HepG2 (cell line): ENCODE measurements around the gene MRGPRG. TPM values are rescaled to one million over a fixed set of nuclear protein-coding genes. Genes with fewer than 3 reads are reported as not detected.

Experiments
- ATAC-seq: fragments of 200-7000 bp; cut with Tn5 transposase; 3 replicates; pipeline ENCODE4 v1.9.1; 2020; ENCODE audit warnings: mild to moderate bottlenecking, moderate library complexity
- BruUV-seq: library from RNA; stranded (reverse); fragments of 400-500 nt; replicated peaks from 2 replicates; lab custom pipeline; 2021; lab: Mats Ljungman, UMichigan
- CTCF ChIA-PET: fragments of 300-600 bp; formaldehyde crosslinking; extraction: SDS; loops from one replicate; lab custom pipeline; 2021; ENCODE audit warnings: low total read pairs, inconsistent platforms, low intra/inter-chr PET ratio; lab: Yijun Ruan, JAX
- POLR2A ChIA-PET: fragments of 350-600 bp; sonication (Branson Sonifier 250); formaldehyde crosslinking; loops from one replicate; lab custom pipeline; 2020; ENCODE audit warnings: antibody characterized with exemption, inconsistent platforms; lab: Yijun Ruan, JAX
- DNase-seq: peaks from one replicate; pipeline ENCODE4 v3.0.0-alpha.2; 2015; ENCODE audit warnings: low spot score
- FAIRE-seq: peaks from 3 replicates; lab custom pipeline; 2011; peaks lifted over from hg19 to GRCh38; lab: Jason Lieb, UNC
- H2AFZ ChIP-seq: one replicate; pipeline ENCODE4 v1.6.1; 2011; ENCODE audit warnings: low read length, inconsistent platforms
- H3K27ac ChIP-seq: fragments of 300-600 bp; 3 replicates; pipeline ENCODE4 v1.8.0; 2011; ENCODE audit warnings: mixed run types, mild to moderate bottlenecking, mixed read lengths, low read length, inconsistent platforms; ENCODE audit not compliant: insufficient read depth; ENCODE audit errors: extremely low read length
- H3K27me3 ChIP-seq, 2 experiments: fragments of 200-600 bp in 1 of 2; 2 replicates in 1 of 2; 3 replicates in 1 of 2; pipeline versions ENCODE4 v1.6.0 to v1.8.0; 2011; ENCODE audit warnings: low read length in 2 of 2, mild to moderate bottlenecking in 2 of 2, moderate library complexity in 2 of 2, inconsistent platforms in 1 of 2; ENCODE audit not compliant: insufficient read depth in 2 of 2, control insufficient read depth in 1 of 2
- H3K36me3 ChIP-seq, 2 experiments: fragments of 200-600 bp in 1 of 2; replicated peaks in 1 of 2; 2 replicates in 1 of 2; 3 replicates in 1 of 2; pipeline versions ENCODE4 v1.5.1 to v1.8.0; 2011; ENCODE audit warnings: low read length in 2 of 2, inconsistent platforms in 1 of 2; ENCODE audit not compliant: insufficient read depth in 2 of 2, control insufficient read depth in 1 of 2
- H3K4me1 ChIP-seq: 2 replicates; pipeline ENCODE4 v1.5.1; 2012; ENCODE audit warnings: low read length, inconsistent platforms; ENCODE audit not compliant: insufficient read depth
- H3K4me2 ChIP-seq: 2 replicates; pipeline ENCODE4 v1.6.0; 2011; ENCODE audit warnings: low read depth, low read length, inconsistent platforms
- H3K4me3 ChIP-seq, 3 experiments: fragments of 200-600 bp in 1 of 3; sonication (generic), shearing (Covaris generic) in 1 of 3; replicated peaks in 1 of 3; 2 replicates each; pipeline ENCODE4 v1.5.1; 2011 to 2016; ENCODE audit warnings: low read length in 3 of 3, inconsistent platforms in 2 of 3, low read depth in 2 of 3, mild to moderate bottlenecking in 2 of 3, control low read depth in 1 of 3, mixed read lengths in 1 of 3; ENCODE audit not compliant: insufficient read depth in 1 of 3
- H3K79me2 ChIP-seq: one replicate; pipeline ENCODE4 v1.6.1; 2011; ENCODE audit warnings: low read length, inconsistent platforms; ENCODE audit not compliant: insufficient read depth
- H3K9ac ChIP-seq: 2 replicates; pipeline ENCODE4 v1.6.0; 2011; ENCODE audit warnings: mild to moderate bottlenecking, low read depth, low read length, inconsistent platforms; ENCODE audit not compliant: insufficient read depth
- H3K9me3 ChIP-seq: 2 replicates; pipeline ENCODE4 v1.5.1; 2012; ENCODE audit warnings: mild to moderate bottlenecking, low read length
- H4K20me1 ChIP-seq: 2 replicates; pipeline ENCODE4 v1.6.0; 2011; ENCODE audit warnings: inconsistent platforms, mild to moderate bottlenecking, low read length, moderate library complexity; ENCODE audit not compliant: insufficient read depth
- AGO2 ChIP-seq: fragments of 200-400 bp; formaldehyde crosslinking; optimal IDR thresholded peaks from 2 replicates; pipeline ENCODE3; 2017; ENCODE audit warnings: mild to moderate bottlenecking, low read depth, low read length, moderate library complexity
- ARHGAP35 ChIP-seq: sonication (generic); formaldehyde crosslinking; IDR thresholded peaks from 2 replicates; pipeline ENCODE4 v1.9.0; 2022; ENCODE audit warnings: mild to moderate bottlenecking, inconsistent platforms, moderate library complexity, missing genetic modification reagents, borderline replicate concordance
- BHLHE40 ChIP-seq: IDR thresholded peaks from 2 replicates; pipeline ENCODE4 v1.6.1; 2011; ENCODE audit warnings: low read length, improper control_type of control experiment
- DNMT3B ChIP-seq: conservative IDR thresholded peaks from 2 replicates; pipeline ENCODE4 v1.6.1; 2016; ENCODE audit warnings: missing biosample characterization, control low read depth
- DPF2 ChIP-seq: sonication (generic); formaldehyde crosslinking; IDR thresholded peaks from 2 replicates; pipeline ENCODE4 v1.4.0; 2020; ENCODE audit warnings: mild to moderate bottlenecking, low read depth, missing genetic modification reagents, borderline replicate concordance
- HMG20A ChIP-seq: IDR thresholded peaks from 2 replicates; pipeline ENCODE4 v1.6.1; 2016; ENCODE audit warnings: borderline replicate concordance
- NPAS2 ChIP-seq: sonication (generic); formaldehyde crosslinking; IDR thresholded peaks from 2 replicates; pipeline ENCODE4 v1.8.0; 2022; ENCODE audit warnings: mild to moderate bottlenecking, missing genetic modification reagents, borderline replicate concordance
- SKI ChIP-seq: fragments of 450-650 bp; IDR thresholded peaks from one replicate; pipeline ENCODE4 v1.6.1; 2018; ENCODE audit warnings: mild to moderate bottlenecking; ENCODE audit not compliant: partially characterized antibody
- SYNCRIP ChIP-seq: fragments of 200-400 bp; formaldehyde crosslinking; IDR thresholded peaks from 2 replicates; pipeline ENCODE4 v1.6.1; 2018; ENCODE audit warnings: mild to moderate bottlenecking, low read depth, low read length; ENCODE audit not compliant: insufficient read depth
- ZBTB10 ChIP-seq: sonication (generic); formaldehyde crosslinking; IDR thresholded peaks from 2 replicates; pipeline ENCODE4 v1.4.0; 2020; ENCODE audit warnings: missing genetic modification reagents, borderline replicate concordance
- ZFP36L1 ChIP-seq: sonication (generic); formaldehyde crosslinking; IDR thresholded peaks from 2 replicates; pipeline ENCODE4 v1.8.0; 2022; ENCODE audit warnings: mild to moderate bottlenecking, missing genetic modification reagents, moderate library complexity
- ZNF143 ChIP-seq: sonication (generic); formaldehyde crosslinking; IDR thresholded peaks from 2 replicates; pipeline ENCODE4 v1.4.0; 2020; ENCODE audit warnings: missing genetic modification reagents
- ZNF282 ChIP-seq: fragments of 450-650 bp; IDR thresholded peaks from 2 replicates; pipeline ENCODE4 v1.6.1; 2018; ENCODE audit not compliant: partially characterized antibody
- ZNF569 ChIP-seq: sonication (generic); formaldehyde crosslinking; IDR thresholded peaks from 2 replicates; pipeline ENCODE4 v1.5.0; 2020; ENCODE audit warnings: mild to moderate bottlenecking, missing genetic modification reagents, moderate library complexity, borderline replicate concordance
- ZNF768 ChIP-seq: sonication (generic); formaldehyde crosslinking; IDR thresholded peaks from 2 replicates; pipeline ENCODE4 v1.4.0; 2020; ENCODE audit warnings: missing genetic modification reagents
- WGBS: methylation state at CpG from one replicate; pipeline ENCODE4 v1.1.6; 2017; ENCODE audit warnings: low lambda C conversion rate; 5-methylcytosine and 5-hydroxymethylcytosine counted together
- in situ Hi-C: cut with HindIII; loops from 2 replicates; pipeline ENCODE4 v1.10.0; 2017; ENCODE audit warnings: low pct_unique_long_range_greater_than_20kb; ENCODE audit not compliant: extremely low pct_ligation_motif_present
- intact Hi-C: fragments of 100-400 bp; cut with micrococcal nuclease; formaldehyde crosslinking; loops from one replicate; pipeline ENCODE4 v1.10.0; 2022; ENCODE audit not compliant: unreplicated experiment
- polyA plus RNA-seq, 8 experiments: library from polyadenylated mRNA; depleted of rRNA in 3 of 8; stranded (reverse) in 7 of 8; unstranded in 1 of 8; fragments of >200 nt; fragmentation: Illumina TruSeq in 4 of 8; extraction: Trizol in 4 of 8; gene quantifications; 2 replicates each; pipeline versions ENCODE4 v1.2.1 to v1.2.3, GENCODE V29; 2011 to 2016; ENCODE audit warnings: low read depth in 4 of 8, missing spikeins in 1 of 8, mixed read lengths in 1 of 8; ENCODE audit not compliant: insufficient read depth in 1 of 8
- total RNA-seq, 5 experiments: library from RNA; depleted of rRNA; stranded (reverse); fragments of >200 nt; fragmentation: Illumina TruSeq; extraction: Trizol; gene quantifications; 2 replicates each; pipeline ENCODE4 v1.2.3, GENCODE V29; 2016; ENCODE audit warnings: low read depth in 1 of 5
- TF ChIP-seq, protein P1 (sequence below): sonication (generic); formaldehyde crosslinking; conservative IDR thresholded peaks from 2 replicates; pipeline ENCODE4 v1.8.0; 2022; ENCODE audit warnings: missing genetic modification reagents
- TF ChIP-seq, protein P2 (sequence below): sonication (generic); formaldehyde crosslinking; IDR thresholded peaks from 2 replicates; pipeline ENCODE4 v1.5.0; 2020; ENCODE audit warnings: mild to moderate bottlenecking, low read depth, missing genetic modification reagents, borderline replicate concordance

Gene MRGPRG
- total and polyA plus RNA-seq, 2 of the 13 experiments (the other 11 are each of a cell fraction or from before 2014, with no cell fraction given) = not detected

DNA sequence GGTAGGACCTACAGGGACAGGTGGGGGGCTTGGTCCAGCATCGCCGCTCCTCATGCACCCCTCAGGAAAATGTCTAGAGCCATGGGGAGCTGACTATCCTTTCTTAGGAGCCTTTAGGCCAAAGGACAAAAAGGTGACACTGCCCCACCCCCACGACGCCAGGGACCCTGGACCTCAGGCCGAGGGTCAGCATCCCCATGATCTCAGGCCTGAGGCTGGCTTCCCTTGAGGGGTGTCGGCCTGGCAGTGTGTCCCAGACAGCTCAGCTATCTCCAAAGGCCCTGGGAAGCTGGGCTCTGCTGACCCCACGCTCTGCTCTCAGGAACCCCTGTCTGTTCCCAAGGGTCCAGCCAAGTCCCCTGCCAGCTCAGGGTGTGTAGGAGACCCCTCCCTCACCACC is 16.3 kb downstream of the MRGPRG start:
- H3K79me2 ChIP-seq = no peaks in the 10 kb centered on the region
- H3K36me3 ChIP-seq = no peaks in the 10 kb centered on the region
- H3K9ac ChIP-seq = no peak overlapping the region
- no peaks in the 10 kb centered on the region for H3K9me3 ChIP-seq
- CTCF ChIA-PET = no interaction called here
- ATAC-seq (no peak), DNase-seq (no peak), FAIRE-seq (no peak)
- in situ Hi-C loops (no loop called here), intact Hi-C loops (no loop called here)
- H3K4me3 ChIP-seq = no peak overlapping the region
- peaks cover 23 to 74% of the 10 kb centered on the region in 2 experiments; a peak in 4 of 5 replicates for H3K27me3 ChIP-seq
- H2AFZ ChIP-seq = no peak overlapping the region
- BruUV-seq = no TSS peak
- H3K4me2 ChIP-seq = no peak overlapping the region
- no peaks in the 10 kb centered on the region for H3K4me1 ChIP-seq
- POLR2A ChIA-PET = no interaction called here
- TF ChIP-seq, protein P1, sequence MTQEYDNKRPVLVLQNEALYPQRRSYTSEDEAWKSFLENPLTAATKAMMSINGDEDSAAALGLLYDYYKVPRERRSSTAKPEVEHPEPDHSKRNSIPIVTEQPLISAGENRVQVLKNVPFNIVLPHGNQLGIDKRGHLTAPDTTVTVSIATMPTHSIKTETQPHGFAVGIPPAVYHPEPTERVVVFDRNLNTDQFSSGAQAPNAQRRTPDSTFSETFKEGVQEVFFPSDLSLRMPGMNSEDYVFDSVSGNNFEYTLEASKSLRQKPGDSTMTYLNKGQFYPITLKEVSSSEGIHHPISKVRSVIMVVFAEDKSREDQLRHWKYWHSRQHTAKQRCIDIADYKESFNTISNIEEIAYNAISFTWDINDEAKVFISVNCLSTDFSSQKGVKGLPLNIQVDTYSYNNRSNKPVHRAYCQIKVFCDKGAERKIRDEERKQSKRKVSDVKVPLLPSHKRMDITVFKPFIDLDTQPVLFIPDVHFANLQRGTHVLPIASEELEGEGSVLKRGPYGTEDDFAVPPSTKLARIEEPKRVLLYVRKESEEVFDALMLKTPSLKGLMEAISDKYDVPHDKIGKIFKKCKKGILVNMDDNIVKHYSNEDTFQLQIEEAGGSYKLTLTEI = no peak
- TF ChIP-seq NPAS2 (CRISPR knock-in tag) (no peak), SKI (no peak), HMG20A (CRISPR knock-in tag) (no peak), DPF2 (CRISPR knock-in tag) (no peak), ZNF282 (no peak), ZNF143 (CRISPR knock-in tag) (no peak), ZBTB10 (CRISPR knock-in tag) (no peak), BHLHE40 (no peak), ZFP36L1 (CRISPR knock-in tag) (no peak), ZNF569 (CRISPR knock-in tag) (no peak), ZNF768 (no peak), DNMT3B (CRISPR knock-in tag) (no peak), ARHGAP35 (CRISPR knock-in tag) (no peak), AGO2 (no peak), SYNCRIP (no peak)
- TF ChIP-seq, protein P2, sequence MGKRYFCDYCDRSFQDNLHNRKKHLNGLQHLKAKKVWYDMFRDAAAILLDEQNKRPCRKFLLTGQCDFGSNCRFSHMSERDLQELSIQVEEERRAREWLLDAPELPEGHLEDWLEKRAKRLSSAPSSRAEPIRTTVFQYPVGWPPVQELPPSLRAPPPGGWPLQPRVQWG = no peak
- WGBS = 0% methylated on average over 3 of the region's 7 CpGs
- 0 out of 2 replicates have a peak, but pooled peaks cover 4% of the 10 kb centered on the region for H4K20me1 ChIP-seq
- no peak overlapping the region for H3K27ac ChIP-seq
